ENCODE data around the gene BUB1B.

DNA sequence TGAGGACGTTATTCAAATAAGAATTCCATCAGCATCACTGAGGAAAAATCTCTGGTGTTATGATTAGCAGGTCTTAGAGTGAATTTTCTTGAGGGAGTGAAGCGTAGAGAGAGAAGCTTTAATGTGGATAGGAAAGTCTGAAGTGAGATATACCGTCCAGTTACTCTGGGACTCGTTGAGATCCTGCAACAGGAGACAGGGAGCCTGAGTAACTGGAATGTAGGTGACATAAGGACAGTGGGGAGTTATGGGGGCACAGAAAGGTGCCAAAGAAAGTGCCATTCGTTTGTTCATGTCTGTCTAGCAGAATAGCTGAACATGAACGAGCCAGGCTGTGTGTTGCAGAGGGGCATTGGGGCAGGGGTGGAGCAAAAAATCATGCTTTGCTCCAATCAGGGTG, 9.4 kb upstream of the BUB1B start:
- TF ChIP-seq, protein P1, sequence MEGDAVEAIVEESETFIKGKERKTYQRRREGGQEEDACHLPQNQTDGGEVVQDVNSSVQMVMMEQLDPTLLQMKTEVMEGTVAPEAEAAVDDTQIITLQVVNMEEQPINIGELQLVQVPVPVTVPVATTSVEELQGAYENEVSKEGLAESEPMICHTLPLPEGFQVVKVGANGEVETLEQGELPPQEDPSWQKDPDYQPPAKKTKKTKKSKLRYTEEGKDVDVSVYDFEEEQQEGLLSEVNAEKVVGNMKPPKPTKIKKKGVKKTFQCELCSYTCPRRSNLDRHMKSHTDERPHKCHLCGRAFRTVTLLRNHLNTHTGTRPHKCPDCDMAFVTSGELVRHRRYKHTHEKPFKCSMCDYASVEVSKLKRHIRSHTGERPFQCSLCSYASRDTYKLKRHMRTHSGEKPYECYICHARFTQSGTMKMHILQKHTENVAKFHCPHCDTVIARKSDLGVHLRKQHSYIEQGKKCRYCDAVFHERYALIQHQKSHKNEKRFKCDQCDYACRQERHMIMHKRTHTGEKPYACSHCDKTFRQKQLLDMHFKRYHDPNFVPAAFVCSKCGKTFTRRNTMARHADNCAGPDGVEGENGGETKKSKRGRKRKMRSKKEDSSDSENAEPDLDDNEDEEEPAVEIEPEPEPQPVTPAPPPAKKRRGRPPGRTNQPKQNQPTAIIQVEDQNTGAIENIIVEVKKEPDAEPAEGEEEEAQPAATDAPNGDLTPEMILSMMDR (IDR thresholded peaks at IDR 0.05) = no peak
- TF ChIP-seq POLR2AphosphoS5 (IDR thresholded peaks at IDR 0.05; ENCODE audit: low read depth, low read length) (no peak), TCF7L2 (IDR thresholded peaks at IDR 0.05; ENCODE audit: low read depth, low read length) (no peak)

All from Panc1 (cell line).